HG03342 (cell line): Measurements from ENCODE around the gene DACH1.
"Not testable (repeated sequence)": the region's sequence is repeated elsewhere in the genome, so short reads cannot be mapped to it uniquely, and the experiment has no call there.

Source experiments
- ATAC-seq: cut with Tn5 transposase; IDR thresholded peaks from one replicate; pipeline ENCODE4 v1.9.1; 2021; ENCODE audit warnings: mild to moderate bottlenecking, moderate library complexity; ENCODE audit not compliant: unreplicated experiment

The DACH1 gene

GRCh38 chr13:71866335-71867130 is 471 bp downstream of the DACH1 start:
- ATAC-seq = peak; percentile 4

- ATAC-seq = no peak
Measured at GRCh38 chr13:71865874-71866334, 1.1 kb downstream of the DACH1 start.

- ATAC-seq = no peak
Measured at GRCh38 chr13:71864986-71865873, 1.8 kb downstream of the DACH1 start.

- no peak for ATAC-seq
Measured at GRCh38 chr13:71864094-71864985, 2.7 kb downstream of the DACH1 start.

GRCh38 chr13:71863254-71863865 is 3.6 kb downstream of the DACH1 start:
- ATAC-seq = no peak

GRCh38 chr13:71862459-71862943 is 4.5 kb downstream of the DACH1 start:
- ATAC-seq = no peak

GRCh38 chr13:71861769-71862458 is 5.1 kb downstream of the DACH1 start:
- no peak for ATAC-seq

GRCh38 chr13:71860547-71861138 is 6.4 kb downstream of the DACH1 start:
- no peak for ATAC-seq

- ATAC-seq = no peak
Measured at GRCh38 chr13:71858647-71859046, 8.4 kb downstream of the DACH1 start.

GRCh38 chr13:71856548-71857043 is 10.4 kb downstream of the DACH1 start:
- ATAC-seq = no peak

GRCh38 chr13:71854401-71854800 is 12.6 kb downstream of the DACH1 start:
- no peak for ATAC-seq

- no peak for ATAC-seq
Measured at GRCh38 chr13:71853725-71854124, 13.3 kb downstream of the DACH1 start.

GRCh38 chr13:71852736-71853135 is 14.3 kb downstream of the DACH1 start:
- ATAC-seq = no peak

GRCh38 chr13:71851498-71852409 is 15.2 kb downstream of the DACH1 start:
- no peak for ATAC-seq

GRCh38 chr13:71842003-71842402 is 25.0 kb downstream of the DACH1 start:
- ATAC-seq = no peak

- ATAC-seq = no peak
Measured at GRCh38 chr13:71838842-71839241, 28.2 kb downstream of the DACH1 start.

- ATAC-seq = not testable (repeated sequence)
Measured at GRCh38 chr13:71837582-71837981, 29.4 kb downstream of the DACH1 start.

- ATAC-seq = no peak
Measured at GRCh38 chr13:71831716-71832115, 35.3 kb downstream of the DACH1 start.
